ENCODE data around the gene SERGEF. TPM values are rescaled to one million over a fixed set of nuclear protein-coding genes. Genes with fewer than 3 reads are reported as not detected.

The SERGEF gene
- total and polyA plus RNA-seq, 2 donors from 2014 or later, result 33.2 to 63.0 TPM

DNA sequence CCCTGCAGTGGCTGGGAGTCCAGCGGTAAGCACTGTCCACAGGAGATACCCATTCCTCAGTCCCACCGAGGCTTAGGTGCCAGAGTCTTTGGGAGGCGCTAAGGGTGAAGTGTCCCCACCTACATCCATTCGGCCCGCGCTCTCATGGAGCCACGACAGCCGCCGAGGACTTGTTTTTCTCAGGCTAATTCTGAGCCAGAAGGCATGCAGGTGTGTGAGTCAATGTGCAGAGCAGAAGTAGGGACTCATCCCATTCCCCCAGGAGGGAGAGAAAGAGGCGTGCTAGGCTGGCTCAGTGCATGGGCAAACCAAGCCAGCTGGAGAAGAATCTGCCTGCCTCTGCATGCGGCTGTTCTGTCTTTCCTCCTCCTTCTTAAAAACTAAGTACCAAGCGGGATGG lies 231.6 kb downstream of the SERGEF start:
- peak in 1 of 5 donors; percentile 10 for DNase-seq
- intact Hi-C loops (cut with DNase I), result no loop called here
- FAIRE-seq, result no peak

DNA sequence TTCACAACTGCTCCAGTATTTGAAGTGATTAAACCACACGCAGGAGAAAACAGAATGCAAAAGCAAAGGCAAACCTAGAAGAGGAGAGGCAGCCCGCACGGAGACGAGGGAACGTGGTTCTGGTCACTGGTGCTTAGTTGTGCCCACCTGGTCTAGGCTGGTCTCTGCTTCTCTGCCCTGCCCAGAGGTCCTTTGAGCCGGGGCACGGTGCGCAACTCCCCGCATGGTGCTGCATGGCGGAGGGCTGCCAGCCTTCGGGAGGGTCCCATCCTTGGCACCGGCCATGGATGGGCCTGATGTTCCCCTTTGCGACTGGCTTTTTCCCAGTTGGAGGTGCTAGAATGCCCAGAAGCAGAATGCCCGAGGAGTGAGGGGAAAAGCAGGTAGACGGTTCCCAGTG lies 232.2 kb downstream of the SERGEF start:
- Histone ChIP-seq H3K27me3 (ENCODE audit: control insufficient read depth, insufficient read depth, low read length) (no peaks in the 10 kb centered on the region), H3K9ac (ENCODE audit: low read length in 3 of 3) (no peak overlapping the region), H3K27ac (ENCODE audit: low read depth in 2 of 2, low read length in 2 of 2) (no peak overlapping the region), H3K4me3 (ENCODE audit: low read length in 3 of 3) (no peak overlapping the region), H3K4me1 (ENCODE audit: control insufficient read depth in 2 of 3, insufficient read depth in 2 of 3, low read depth in 1 of 3, low read length in 3 of 3) (no peaks in the 10 kb centered on the region), H3K9me3 (ENCODE audit: control insufficient read depth in 2 of 3, insufficient read depth in 1 of 3, low read length in 3 of 3) (no peaks in the 10 kb centered on the region), H3K36me3 (ENCODE audit: control insufficient read depth in 2 of 3, insufficient read depth in 3 of 3, low read length in 3 of 3) (no peaks in the 10 kb centered on the region)
- peak in 2 of 5 donors; percentile 14 to 51 for DNase-seq
- FAIRE-seq, result no peak
- TF ChIP-seq, protein P1, sequence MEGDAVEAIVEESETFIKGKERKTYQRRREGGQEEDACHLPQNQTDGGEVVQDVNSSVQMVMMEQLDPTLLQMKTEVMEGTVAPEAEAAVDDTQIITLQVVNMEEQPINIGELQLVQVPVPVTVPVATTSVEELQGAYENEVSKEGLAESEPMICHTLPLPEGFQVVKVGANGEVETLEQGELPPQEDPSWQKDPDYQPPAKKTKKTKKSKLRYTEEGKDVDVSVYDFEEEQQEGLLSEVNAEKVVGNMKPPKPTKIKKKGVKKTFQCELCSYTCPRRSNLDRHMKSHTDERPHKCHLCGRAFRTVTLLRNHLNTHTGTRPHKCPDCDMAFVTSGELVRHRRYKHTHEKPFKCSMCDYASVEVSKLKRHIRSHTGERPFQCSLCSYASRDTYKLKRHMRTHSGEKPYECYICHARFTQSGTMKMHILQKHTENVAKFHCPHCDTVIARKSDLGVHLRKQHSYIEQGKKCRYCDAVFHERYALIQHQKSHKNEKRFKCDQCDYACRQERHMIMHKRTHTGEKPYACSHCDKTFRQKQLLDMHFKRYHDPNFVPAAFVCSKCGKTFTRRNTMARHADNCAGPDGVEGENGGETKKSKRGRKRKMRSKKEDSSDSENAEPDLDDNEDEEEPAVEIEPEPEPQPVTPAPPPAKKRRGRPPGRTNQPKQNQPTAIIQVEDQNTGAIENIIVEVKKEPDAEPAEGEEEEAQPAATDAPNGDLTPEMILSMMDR (IDR thresholded peaks at IDR 0.05; ENCODE audit: borderline replicate concordance, extremely low read depth, insufficient read depth), result no peak
- intact Hi-C loops (cut with DNase I), result no loop called here

More for the DNA sequence above, 231.6 kb downstream of the SERGEF start:
- no peaks in the 10 kb centered on the region for H3K9me3 ChIP-seq (ENCODE audit: control insufficient read depth in 2 of 3, insufficient read depth in 1 of 3, low read length in 3 of 3)
- no peak overlapping the region for H3K4me3 ChIP-seq (ENCODE audit: low read length in 3 of 3)
- H3K4me1 ChIP-seq (ENCODE audit: control insufficient read depth in 2 of 3, insufficient read depth in 2 of 3, low read depth in 1 of 3, low read length in 3 of 3), result no peaks in the 10 kb centered on the region
- TF ChIP-seq, protein P1 (IDR thresholded peaks at IDR 0.05; ENCODE audit: borderline replicate concordance, extremely low read depth, insufficient read depth), result no peak
- H3K27me3 ChIP-seq (ENCODE audit: control insufficient read depth, insufficient read depth, low read length), result no peaks in the 10 kb centered on the region
- H3K36me3 ChIP-seq (ENCODE audit: control insufficient read depth in 2 of 3, insufficient read depth in 3 of 3, low read length in 3 of 3), result no peaks in the 10 kb centered on the region
- no peak overlapping the region for H3K9ac ChIP-seq (ENCODE audit: low read length in 3 of 3)
- H3K27ac ChIP-seq (ENCODE audit: low read depth in 2 of 2, low read length in 2 of 2), result no peak overlapping the region

DNA sequence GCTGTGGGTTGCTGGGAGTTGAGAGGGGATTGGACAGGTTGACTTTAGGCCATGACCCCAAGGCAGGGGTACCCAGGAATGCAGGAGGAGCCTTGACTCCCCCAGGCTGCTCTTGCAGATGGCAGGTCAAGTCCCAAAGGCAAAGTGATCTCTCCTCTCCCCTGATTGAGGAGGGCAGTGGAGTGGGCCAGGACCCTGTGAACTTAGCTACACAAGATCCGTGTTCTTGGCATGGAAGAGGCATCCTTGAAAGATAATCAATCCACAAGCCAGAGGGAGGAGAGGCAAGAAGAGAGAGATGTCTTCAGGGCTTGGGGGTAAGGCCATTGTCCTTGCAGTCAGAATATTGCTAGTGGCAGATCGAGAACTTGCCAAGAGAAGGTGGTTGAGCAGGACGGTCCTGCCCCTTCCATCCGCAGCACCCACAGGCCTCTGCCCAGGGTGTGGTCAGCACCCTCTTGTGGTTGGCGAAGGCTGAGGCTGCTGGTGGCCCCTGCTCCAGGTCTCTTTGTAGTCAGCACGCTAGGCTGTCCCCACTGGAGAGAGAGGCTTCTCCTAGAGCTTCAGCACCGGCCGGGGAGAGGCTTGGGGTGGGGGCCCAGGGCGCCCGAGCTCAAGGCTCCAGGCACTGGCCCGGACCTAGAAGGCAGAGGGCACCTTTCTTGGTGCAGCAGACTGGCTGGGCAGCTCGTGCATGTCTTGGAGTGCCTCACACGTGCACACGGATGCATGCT lies 232.8 kb downstream of the SERGEF start:
- H3K27ac ChIP-seq (ENCODE audit: low read depth in 2 of 2, low read length in 2 of 2), result no peak overlapping the region
- no peak for FAIRE-seq
- TF ChIP-seq, protein P1 (IDR thresholded peaks at IDR 0.05; ENCODE audit: borderline replicate concordance, extremely low read depth, insufficient read depth), result no peak
- H3K4me3 ChIP-seq (ENCODE audit: low read length in 3 of 3), result no peak overlapping the region
- no peaks in the 10 kb centered on the region for H3K36me3 ChIP-seq (ENCODE audit: control insufficient read depth in 2 of 3, insufficient read depth in 3 of 3, low read length in 3 of 3)
- H3K27me3 ChIP-seq (ENCODE audit: control insufficient read depth, insufficient read depth, low read length), result no peaks in the 10 kb centered on the region
- DNase-seq, result peak in 2 of 5 donors; percentile 11 to 69
- H3K9me3 ChIP-seq (ENCODE audit: control insufficient read depth in 2 of 3, insufficient read depth in 1 of 3, low read length in 3 of 3), result no peaks in the 10 kb centered on the region
- intact Hi-C loops (cut with DNase I), result no loop called here
- no peak overlapping the region for H3K9ac ChIP-seq (ENCODE audit: low read length in 3 of 3)
- H3K4me1 ChIP-seq (ENCODE audit: control insufficient read depth in 2 of 3, insufficient read depth in 2 of 3, low read depth in 1 of 3, low read length in 3 of 3), result no peaks in the 10 kb centered on the region

All from kidney (tissue), 14 donors.